Astrocyte (in vitro differentiated cells and primary cell): ENCODE measurements around the gene TNRC18. TPM values are rescaled to one million over a fixed set of nuclear protein-coding genes. Genes with fewer than 3 reads are reported as not detected.
"Not testable (repeated sequence)": the region's sequence is repeated elsewhere in the genome, so short reads cannot be mapped to it uniquely, and the experiment has no call there.

Experiments used
- DNase-seq: peaks from one replicate; pipeline ENCODE4 v3.0.0-alpha.2; 2010; ENCODE audit warnings: low read depth
- FAIRE-seq: peaks from 2 replicates; lab custom pipeline; 2011; peaks lifted over from hg19 to GRCh38; lab: Jason Lieb, UNC
- H2AFZ ChIP-seq: 2 replicates; pipeline ENCODE4 v1.6.0; 2012; ENCODE audit warnings: low read depth, low read length, inconsistent platforms
- H3K27ac ChIP-seq: 2 replicates; pipeline ENCODE4 v1.5.1; 2011; ENCODE audit warnings: low read depth, low read length, inconsistent platforms
- H3K27me3 ChIP-seq: 2 replicates; pipeline ENCODE4 v1.6.0; 2011; ENCODE audit warnings: low read length, inconsistent platforms; ENCODE audit not compliant: insufficient read depth
- H3K36me3 ChIP-seq: 2 replicates; pipeline ENCODE4 v1.5.1; 2011; ENCODE audit warnings: low read length, inconsistent platforms; ENCODE audit not compliant: insufficient read depth
- H3K4me1 ChIP-seq: 2 replicates; pipeline ENCODE4 v1.5.1; 2011; ENCODE audit warnings: low read length, inconsistent platforms; ENCODE audit not compliant: insufficient read depth
- H3K4me2 ChIP-seq: 2 replicates; pipeline ENCODE4 v1.6.0; 2012; ENCODE audit warnings: low read length, inconsistent platforms
- H3K4me3 ChIP-seq: 2 replicates; pipeline ENCODE4 v1.5.1; 2011; ENCODE audit warnings: low read depth, mild to moderate bottlenecking, low read length, inconsistent platforms; ENCODE audit not compliant: insufficient read depth
- H3K79me2 ChIP-seq: 2 replicates; pipeline ENCODE4 v1.6.0; 2012; ENCODE audit warnings: mild to moderate bottlenecking, low read length, inconsistent platforms; ENCODE audit not compliant: insufficient read depth
- H3K9ac ChIP-seq: 2 replicates; pipeline ENCODE4 v1.6.0; 2012; ENCODE audit warnings: mild to moderate bottlenecking, low read length, inconsistent platforms
- H3K9me3 ChIP-seq: 2 replicates; pipeline ENCODE4 v1.5.1; 2012; ENCODE audit warnings: low read depth, mild to moderate bottlenecking, low read length, inconsistent platforms; ENCODE audit not compliant: insufficient read depth
- H4K20me1 ChIP-seq: 2 replicates; pipeline ENCODE4 v1.6.0; 2012; ENCODE audit warnings: low read length, inconsistent platforms; ENCODE audit not compliant: insufficient read depth
- H3K27ac Mint-ChIP-seq: one replicate; pipeline ENCODE4 v1.8.0; 2021; ENCODE audit warnings: mild to moderate bottlenecking, mixed read lengths; ENCODE audit not compliant: unreplicated experiment
- H3K27me3 Mint-ChIP-seq: one replicate; pipeline ENCODE4 v1.8.0; 2021; ENCODE audit warnings: low read depth, mixed read lengths; ENCODE audit not compliant: unreplicated experiment
- H3K36me3 Mint-ChIP-seq: one replicate; pipeline ENCODE4 v1.8.0; 2021; ENCODE audit warnings: low read depth, mixed read lengths; ENCODE audit not compliant: unreplicated experiment
- H3K4me1 Mint-ChIP-seq: one replicate; pipeline ENCODE4 v1.8.0; 2021; ENCODE audit warnings: low read depth, mixed read lengths; ENCODE audit not compliant: unreplicated experiment
- H3K4me3 Mint-ChIP-seq: one replicate; pipeline ENCODE4 v1.8.0; 2021; ENCODE audit warnings: mild to moderate bottlenecking, moderate library complexity, mixed read lengths; ENCODE audit not compliant: unreplicated experiment
- H3K9me3 Mint-ChIP-seq: one replicate; pipeline ENCODE4 v1.8.0; 2021; ENCODE audit warnings: mild to moderate bottlenecking, mixed read lengths; ENCODE audit not compliant: unreplicated experiment
- CTCF ChIP-seq: IDR thresholded peaks from 2 replicates; pipeline ENCODE4 v1.5.1; 2011; ENCODE audit warnings: low read depth, mild to moderate bottlenecking, inconsistent platforms, low read length, moderate library complexity; ENCODE audit not compliant: insufficient read depth
- EZH2 ChIP-seq: IDR thresholded peaks from 2 replicates; pipeline ENCODE4 v1.6.1; 2012; ENCODE audit warnings: mild to moderate bottlenecking, low read length, inconsistent platforms; ENCODE audit not compliant: insufficient read depth
- total RNA-seq: library from RNA; stranded (reverse); gene quantifications from 2 replicates; pipeline ENCODE4 v1.2.1, GENCODE V29; 2021

The TNRC18 gene
- total RNA-seq, 1 donor from 2014 or later, result 84.3 TPM

- Mint-ChIP-seq H3K4me1 (peaks cover 5% of the 10 kb centered on the region), H3K9me3 (peaks cover 2% of the 10 kb centered on the region), H3K27ac (no peak overlapping the region), H3K36me3 (no peaks in the 10 kb centered on the region), H3K4me3 (no peak overlapping the region), H3K27me3 (peaks cover 21% of the 10 kb centered on the region)
- Histone ChIP-seq H3K4me1 (no peaks in the 10 kb centered on the region), H2AFZ (no peak overlapping the region), H3K27ac (no peak overlapping the region), H3K9me3 (no peaks in the 10 kb centered on the region), H3K27me3 (peaks cover 2% of the 10 kb centered on the region), H3K9ac (no peak overlapping the region), H3K4me2 (no peak overlapping the region), H4K20me1 (no peaks in the 10 kb centered on the region), H3K4me3 (no peak overlapping the region), H3K36me3 (no peaks in the 10 kb centered on the region), H3K79me2 (no peaks in the 10 kb centered on the region)
- no peak for TF ChIP-seq CTCF
- TF ChIP-seq EZH2, result no peak
- DNase-seq (no peak), FAIRE-seq (no peak)
These were observed 157.2 kb downstream of the TNRC18 start for GRCh38 chr7:5266191-5267028.

- Histone ChIP-seq H4K20me1 (no peaks in the 10 kb centered on the region), H3K27me3 (no peaks in the 10 kb centered on the region), H3K9me3 (no peaks in the 10 kb centered on the region), H3K4me1 (no peaks in the 10 kb centered on the region), H3K79me2 (no peaks in the 10 kb centered on the region), H3K4me2 (no peak overlapping the region), H3K36me3 (no peaks in the 10 kb centered on the region), H3K27ac (no peak overlapping the region), H3K4me3 (no peak overlapping the region), H3K9ac (no peak overlapping the region), H2AFZ (no peak overlapping the region)
- Mint-ChIP-seq H3K4me1 (peaks cover 5% of the 10 kb centered on the region), H3K36me3 (no peaks in the 10 kb centered on the region), H3K4me3 (no peak overlapping the region), H3K9me3 (peaks cover 2% of the 10 kb centered on the region), H3K27ac (no peak overlapping the region), H3K27me3 (peaks cover 19% of the 10 kb centered on the region)
- TF ChIP-seq CTCF, result no peak
- no peak for TF ChIP-seq EZH2
- DNase-seq (no peak), FAIRE-seq (no peak)
These were observed 158.1 kb downstream of the TNRC18 start for GRCh38 chr7:5265320-5266190.

- not testable (repeated sequence) for H3K4me3 Mint-ChIP-seq, H3K9me3 Mint-ChIP-seq, H3K27ac ChIP-seq, H3K4me1 Mint-ChIP-seq, H3K36me3 ChIP-seq, H4K20me1 ChIP-seq, H2AFZ ChIP-seq, H3K27ac Mint-ChIP-seq, H3K4me2 ChIP-seq, H3K27me3 ChIP-seq, H3K79me2 ChIP-seq, H3K9me3 ChIP-seq, H3K9ac ChIP-seq, H3K4me3 ChIP-seq, H3K4me1 ChIP-seq, DNase-seq, FAIRE-seq, H3K36me3 Mint-ChIP-seq
- H3K27me3 Mint-ChIP-seq, result peaks cover 14% of the 10 kb centered on the region
These were observed 160.6 kb downstream of the TNRC18 start for GRCh38 chr7:5263066-5263465.

- H3K4me3 Mint-ChIP-seq, H3K27ac Mint-ChIP-seq, H3K4me1 Mint-ChIP-seq, H3K4me2 ChIP-seq, H3K36me3 ChIP-seq, H3K9me3 ChIP-seq, H3K9ac ChIP-seq, H3K4me1 ChIP-seq, H3K27ac ChIP-seq, H3K79me2 ChIP-seq, H2AFZ ChIP-seq, H4K20me1 ChIP-seq, H3K36me3 Mint-ChIP-seq, H3K4me3 ChIP-seq, FAIRE-seq, DNase-seq, H3K27me3 ChIP-seq, H3K9me3 Mint-ChIP-seq: not testable (repeated sequence)
- peaks cover 13% of the 10 kb centered on the region for H3K27me3 Mint-ChIP-seq
These were observed 163.0 kb downstream of the TNRC18 start for GRCh38 chr7:5260530-5261068.
